ELR (cell line): Measurements from ENCODE around the gene RPL9.
"Not testable (repeated sequence)": the region's sequence is repeated elsewhere in the genome, so short reads cannot be mapped to it uniquely, and the experiment has no call there.

Source experiments
- DNase-seq: peaks from one replicate; pipeline ENCODE4 v3.0.0-alpha.2; 2015; ENCODE audit warnings: low read depth

RPL9 gene

GRCh38 chr4:39425297-39425696, 33.4 kb downstream of the RPL9 start:
- not testable (repeated sequence) for DNase-seq

DNA sequence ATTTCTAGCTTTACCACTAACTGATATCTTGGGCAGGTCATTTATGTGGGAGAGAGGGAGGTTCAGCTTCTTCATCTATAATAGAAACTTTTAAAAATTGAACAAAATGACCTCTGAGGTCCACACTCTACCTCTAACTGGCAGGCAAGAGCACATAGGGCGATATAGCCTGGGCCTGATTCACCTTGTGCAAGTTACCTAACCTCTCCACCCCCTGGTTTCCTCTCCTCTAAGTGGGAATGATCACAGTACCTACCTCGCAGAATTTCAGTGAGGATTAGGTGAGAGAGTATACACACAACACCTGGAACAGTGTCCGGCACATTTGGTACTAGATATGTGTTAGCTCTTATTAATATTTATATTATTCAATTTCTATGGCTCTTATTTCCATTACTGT, 36.5 kb downstream of the RPL9 start:
- no peak for DNase-seq

DNA sequence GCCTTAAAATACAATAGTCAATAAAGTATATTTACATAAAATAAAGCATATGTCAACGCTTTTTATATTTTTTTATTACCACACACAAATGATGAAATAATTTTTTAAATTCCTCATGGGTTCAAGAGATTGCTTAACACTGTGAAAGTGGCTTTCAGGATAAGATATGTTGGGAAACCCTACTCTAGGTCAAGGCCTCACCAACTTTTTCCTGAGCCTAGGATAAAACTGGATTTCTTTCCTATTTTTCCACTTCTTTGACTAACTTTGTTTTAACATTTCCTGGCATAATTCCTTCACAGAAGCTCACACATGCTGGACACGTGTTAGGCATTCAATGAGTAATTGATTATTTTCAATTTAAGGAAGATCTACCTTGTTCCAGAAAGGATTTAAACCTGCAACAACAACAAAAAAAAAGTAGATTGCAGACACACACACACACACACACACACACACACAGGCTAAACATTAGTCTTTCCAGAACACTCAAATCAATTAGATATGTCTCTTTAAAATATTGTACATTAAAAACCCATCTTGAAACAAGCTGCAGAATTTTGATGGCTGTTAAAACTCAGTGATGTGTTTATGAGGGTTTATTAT, 42.9 kb downstream of the RPL9 start:
- DNase-seq: no peak

DNA sequence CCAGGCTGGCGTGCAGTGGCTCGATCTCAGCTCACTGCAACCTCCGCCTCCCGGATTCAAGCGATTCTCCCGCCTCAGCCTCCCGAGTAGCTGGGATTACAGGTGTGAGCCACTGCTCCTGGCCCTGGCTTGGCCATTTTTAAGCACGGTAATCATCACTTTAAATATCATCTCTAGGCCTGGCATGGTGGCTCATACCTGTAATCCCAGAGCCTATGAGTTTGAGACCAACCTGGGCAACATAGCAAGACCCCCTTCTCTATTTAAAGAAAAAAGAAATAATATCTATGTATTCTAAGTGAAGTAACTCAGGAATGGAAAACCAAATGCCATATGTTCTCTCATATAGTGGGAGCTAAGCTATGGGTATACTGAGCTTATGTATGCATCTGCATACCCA, 47.2 kb downstream of the RPL9 start:
- not testable (repeated sequence) for DNase-seq

- DNase-seq: peak; percentile 46
These were observed 48.3 kb downstream of the RPL9 start for GRCh38 chr4:39410415-39410814.

DNA sequence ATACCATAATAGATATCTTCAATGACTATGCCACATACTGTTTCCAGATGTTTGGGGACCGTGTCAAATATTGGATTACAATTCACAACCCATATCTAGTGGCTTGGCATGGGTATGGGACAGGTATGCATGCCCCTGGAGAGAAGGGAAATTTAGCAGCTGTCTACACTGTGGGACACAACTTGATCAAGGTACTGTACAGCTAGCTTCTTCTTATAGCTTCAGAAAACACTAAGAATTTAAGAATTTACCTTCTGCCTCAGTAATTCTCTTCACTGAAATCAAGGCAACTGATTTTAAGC, 51.2 kb downstream of the RPL9 start:
- no peak for DNase-seq

GRCh38 chr4:39406763-39407583, 51.7 kb downstream of the RPL9 start, which contains the start of gene KLB:
TSS of gene KLB (plus strand) at chr4:39406930. CDS start at chr4:39406950, 20 bp downstream.
- DNase-seq: no peak
